IMR-90 (cell line): ENCODE measurements around the gene CDHR4. TPM values are rescaled to one million over a fixed set of nuclear protein-coding genes. Genes with fewer than 3 reads are reported as not detected.

ENCODE experiments used
- ATAC-seq: fragments of 200-7000 bp; cut with Tn5 transposase; 2 replicates; pipeline ENCODE4 v1.9.1; 2020; ENCODE audit warnings: low read depth, mild to moderate bottlenecking, moderate library complexity
- BruUV-seq: library from RNA; stranded (reverse); fragments of 400-500 nt; replicated peaks from 2 replicates; lab custom pipeline; 2021; lab: Mats Ljungman, UMichigan
- CTCF ChIA-PET: fragments of 300-600 bp; formaldehyde crosslinking; extraction: SDS; loops from one replicate; lab custom pipeline; 2021; ENCODE audit warnings: antibody characterized with exemption; lab: Yijun Ruan, JAX
- POLR2A ChIA-PET: fragments of 300-600 bp; sonication (Branson Sonifier 250); formaldehyde crosslinking; loops from one replicate; lab custom pipeline; 2022; ENCODE audit warnings: antibody characterized with exemption; ENCODE audit not compliant: unreplicated experiment; lab: Charles Lee
- DNase-seq: peaks from one replicate; pipeline ENCODE4 v3.0.0; 2013
- H2AFZ ChIP-seq: replicated peaks from 2 replicates; pipeline ENCODE3; 2013; ENCODE audit warnings: low read length, mild to moderate bottlenecking; ENCODE audit not compliant: poor library complexity
- H2AK5ac ChIP-seq: 2 replicates; pipeline ENCODE4 v1.6.1; 2013; ENCODE audit warnings: low read depth, low read length, inconsistent platforms
- H2AK9ac ChIP-seq: replicated peaks from 2 replicates; pipeline ENCODE3; 2013; ENCODE audit warnings: mild to moderate bottlenecking, low read depth, low read length, moderate library complexity; ENCODE audit not compliant: poor library complexity
- H2BK120ac ChIP-seq: 2 replicates; pipeline ENCODE4 v1.6.1; 2013; ENCODE audit warnings: low read depth, low read length, inconsistent platforms
- H2BK15ac ChIP-seq: 3 replicates; pipeline ENCODE4 v1.6.1; 2013; ENCODE audit warnings: low read depth, low read length, inconsistent platforms
- H2BK20ac ChIP-seq: 2 replicates; pipeline ENCODE4 v1.6.1; 2013; ENCODE audit warnings: low read depth, mild to moderate bottlenecking, inconsistent platforms, low read length, moderate library complexity
- H2BK5ac ChIP-seq: 2 replicates; pipeline ENCODE4 v1.6.1; 2013; ENCODE audit warnings: mild to moderate bottlenecking, low read depth, low read length, inconsistent platforms; ENCODE audit not compliant: poor library complexity, severe bottlenecking
- H3K14ac ChIP-seq: replicated peaks from 2 replicates; pipeline ENCODE4 v1.6.1; 2013; ENCODE audit warnings: low read depth, low read length, inconsistent platforms
- H3K18ac ChIP-seq: 2 replicates; pipeline ENCODE4 v1.6.1; 2013; ENCODE audit warnings: low read depth, low read length, control low read depth
- H3K23ac ChIP-seq: 2 replicates; pipeline ENCODE4 v1.6.1; 2013; ENCODE audit warnings: low read depth, low read length, inconsistent platforms
- H3K27ac ChIP-seq: 2 replicates; pipeline ENCODE4 v1.5.1; 2013; ENCODE audit warnings: mild to moderate bottlenecking, control low read depth, low read length; ENCODE audit not compliant: insufficient read depth
- H3K27me3 ChIP-seq: 2 replicates; pipeline ENCODE4 v1.6.1; 2013; ENCODE audit warnings: low read length; ENCODE audit not compliant: control insufficient read depth, insufficient read depth
- H3K36me3 ChIP-seq: 2 replicates; pipeline ENCODE4 v1.6.1; 2013; ENCODE audit warnings: low read length, mixed read lengths; ENCODE audit not compliant: control insufficient read depth, insufficient read depth
- H3K4ac ChIP-seq: 2 replicates; pipeline ENCODE4 v1.6.1; 2013; ENCODE audit warnings: low read depth, low read length, inconsistent platforms
- H3K4me1 ChIP-seq: 2 replicates; pipeline ENCODE4 v1.6.1; 2013; ENCODE audit warnings: low read length, mixed read lengths; ENCODE audit not compliant: control insufficient read depth, insufficient read depth
- H3K4me2 ChIP-seq: 2 replicates; pipeline ENCODE4 v1.6.1; 2013; ENCODE audit warnings: low read depth, mild to moderate bottlenecking, control low read depth, low read length, moderate library complexity
- H3K4me3 ChIP-seq: 2 replicates; pipeline ENCODE4 v1.5.1; 2013; ENCODE audit warnings: low read depth, mild to moderate bottlenecking, control low read depth, low read length, moderate library complexity; ENCODE audit not compliant: insufficient read depth
- H3K56ac ChIP-seq: 2 replicates; pipeline ENCODE4 v1.6.1; 2013; ENCODE audit warnings: low read length, inconsistent platforms; ENCODE audit not compliant: insufficient read depth; ENCODE audit errors: extremely low read depth
- H3K79me1 ChIP-seq, 2 experiments: 2 replicates each; pipeline ENCODE4 v1.6.1; 2013; ENCODE audit warnings: low read length in 2 of 2, inconsistent platforms in 1 of 2, low read depth in 1 of 2
- H3K9ac ChIP-seq: 2 replicates; pipeline ENCODE4 v1.6.1; 2013; ENCODE audit warnings: low read depth, low read length, control low read depth
- H3K9me1 ChIP-seq: 2 replicates; pipeline ENCODE4 v1.6.1; 2013; ENCODE audit warnings: low read length, inconsistent platforms; ENCODE audit not compliant: insufficient read depth
- H3K9me3 ChIP-seq: 2 replicates; pipeline ENCODE4 v1.6.1; 2013; ENCODE audit warnings: low read length; ENCODE audit not compliant: control insufficient read depth, insufficient read depth
- H4K20me1 ChIP-seq: 2 replicates; pipeline ENCODE4 v1.6.1; 2013; ENCODE audit warnings: low read length, inconsistent platforms; ENCODE audit not compliant: insufficient read depth
- H4K5ac ChIP-seq: 2 replicates; pipeline ENCODE4 v1.6.1; 2013; ENCODE audit warnings: mild to moderate bottlenecking, low read depth, low read length, control low read depth
- H4K8ac ChIP-seq, 2 experiments: 2 replicates each; pipeline ENCODE4 v1.6.1; 2013; ENCODE audit warnings: low read depth in 2 of 2, low read length in 2 of 2, control low read depth in 1 of 2, inconsistent platforms in 1 of 2
- H4K91ac ChIP-seq: 2 replicates; pipeline ENCODE4 v1.6.1; 2013; ENCODE audit warnings: low read depth, low read length, inconsistent platforms; ENCODE audit not compliant: insufficient read depth
- MAFK ChIP-seq: IDR thresholded peaks from 2 replicates; pipeline ENCODE4 v1.6.1; 2012; ENCODE audit warnings: low read depth, low read length, improper control_type of control experiment
- POLR2A ChIP-seq: IDR thresholded peaks from 2 replicates; pipeline ENCODE4 v1.6.1; 2012; ENCODE audit warnings: mild to moderate bottlenecking, low read depth, low read length
- WGBS, 2 experiments: methylation state at CpG; one replicate each; pipeline versions ENCODE4 v1.1.5 to v1.1.7; 2013; ENCODE audit warnings: missing lambda C conversion rate in 2 of 2; ENCODE audit not compliant: insufficient read length in 1 of 2; ENCODE audit errors: extremely low coverage in 2 of 2; 5-methylcytosine and 5-hydroxymethylcytosine counted together
- dilution Hi-C: fragments of 300-500 bp; cut with HindIII; formaldehyde crosslinking; loops from one replicate; pipeline ENCODE4 v1.14.3; 2018; ENCODE audit warnings: low sequenced_read_pairs; ENCODE audit not compliant: unreplicated experiment
- in situ Hi-C: fragments of 300-500 bp; cut with MboI; formaldehyde crosslinking; loops from 3 replicates; pipeline ENCODE4 v1.14.3; 2019; ENCODE audit warnings: low sequenced_read_pairs, inconsistent platforms, mixed read lengths
- intact Hi-C: fragments of 100-400 bp; cut with micrococcal nuclease; formaldehyde crosslinking; loops from 2 replicates; pipeline ENCODE4 v1.10.0; 2022
- polyA plus RNA-seq, 3 experiments: library from polyadenylated mRNA; depleted of rRNA; stranded (reverse); fragments of >200 nt; gene quantifications; 2 replicates each; pipeline ENCODE4 v1.2.3, GENCODE V29; 2012; ENCODE audit warnings: low replicate concordance in 1 of 3
- total RNA-seq: library from RNA; depleted of rRNA; stranded (reverse); fragments of >200 nt; gene quantifications from 2 replicates; pipeline ENCODE4 v1.2.3, GENCODE V29; 2012

Gene CDHR4
- total and polyA plus RNA-seq, 2 of the 4 experiments (the other 2 are of a cell fraction): not detected

GRCh38 chr3:49751501-49751900, 48.2 kb downstream of the CDHR4 start:
- Histone ChIP-seq H3K18ac (no peak overlapping the region), H3K9ac (no peak overlapping the region), H4K91ac (no peak overlapping the region), H3K56ac (no peak overlapping the region), H3K14ac (no peak overlapping the region), H3K23ac (no peak overlapping the region), H2BK15ac (no peak overlapping the region), H2BK20ac (no peak overlapping the region), H4K5ac (no peak overlapping the region), H2AK9ac (no peak overlapping the region), H3K4ac (no peak overlapping the region), H2AFZ (no peak overlapping the region), H4K8ac (no peak overlapping the region), H3K36me3 (peaks cover 8% of the 10 kb centered on the region; the same call in 1 of the 2 replicates), H3K27ac (no peak overlapping the region), H3K9me1 (peaks cover 14% of the 10 kb centered on the region), H2AK5ac (no peak overlapping the region), H3K4me3 (no peak overlapping the region), H4K20me1 (peaks cover 44% of the 10 kb centered on the region), H3K79me1 (peaks cover 34 to 71% of the 10 kb centered on the region in 2 experiments), H2BK120ac (no peak overlapping the region), H3K4me2 (no peak overlapping the region), H3K4me1 (peaks cover 7% of the 10 kb centered on the region; the same call in 1 of the 2 replicates), H2BK5ac (no peak overlapping the region), H3K9me3 (no peaks in the 10 kb centered on the region), H3K27me3 (no peaks in the 10 kb centered on the region)
- dilution Hi-C loops (no loop called here), in situ Hi-C loops (no loop called here), intact Hi-C loops (no loop called here)
- no peak for TF ChIP-seq POLR2A
- no peak for TF ChIP-seq MAFK
- no TSS peak for BruUV-seq
- no peak for DNase-seq
- no CpG with 5 or more reads among the region's 4 CpGs for WGBS, 2 experiments
- ChIA-PET CTCF (no interaction called here), POLR2A (no interaction called here)
- ATAC-seq: no peak
